HUES64 (cell line): ENCODE data around the gene IRF2BP2.

ENCODE experiments used
- H3K27ac ChIP-seq: 2 replicates; pipeline ENCODE4 v1.7.0; 2013; ENCODE audit warnings: low read depth, low read length, inconsistent platforms
- H3K27me3 ChIP-seq: 2 replicates; pipeline ENCODE4 v1.6.1; 2013; ENCODE audit warnings: mild to moderate bottlenecking, low read length; ENCODE audit not compliant: insufficient read depth
- H3K36me3 ChIP-seq: 2 replicates; pipeline ENCODE4 v1.6.1; 2013; ENCODE audit warnings: mild to moderate bottlenecking, low read length; ENCODE audit not compliant: insufficient read depth
- H3K4me1 ChIP-seq: 2 replicates; pipeline ENCODE4 v1.6.1; 2013; ENCODE audit warnings: mild to moderate bottlenecking, low read length, moderate library complexity; ENCODE audit not compliant: insufficient read depth
- H3K4me3 ChIP-seq: 2 replicates; pipeline ENCODE4 v1.5.1; 2013; ENCODE audit warnings: mild to moderate bottlenecking, low read length, moderate library complexity
- H3K9ac ChIP-seq: 2 replicates; pipeline ENCODE4 v1.6.1; 2013; ENCODE audit warnings: mild to moderate bottlenecking, low read depth, low read length
- H3K9me3 ChIP-seq: 2 replicates; pipeline ENCODE4 v1.6.1; 2013; ENCODE audit warnings: low read depth, low read length; ENCODE audit not compliant: insufficient read depth
- WGBS: fragments of 150-250, 120-280 bp; methylation state at CpG from one replicate; pipeline ENCODE4 v1.1.7; 2013; ENCODE audit warnings: missing lambda C conversion rate; 5-methylcytosine and 5-hydroxymethylcytosine counted together

IRF2BP2 gene

DNA sequence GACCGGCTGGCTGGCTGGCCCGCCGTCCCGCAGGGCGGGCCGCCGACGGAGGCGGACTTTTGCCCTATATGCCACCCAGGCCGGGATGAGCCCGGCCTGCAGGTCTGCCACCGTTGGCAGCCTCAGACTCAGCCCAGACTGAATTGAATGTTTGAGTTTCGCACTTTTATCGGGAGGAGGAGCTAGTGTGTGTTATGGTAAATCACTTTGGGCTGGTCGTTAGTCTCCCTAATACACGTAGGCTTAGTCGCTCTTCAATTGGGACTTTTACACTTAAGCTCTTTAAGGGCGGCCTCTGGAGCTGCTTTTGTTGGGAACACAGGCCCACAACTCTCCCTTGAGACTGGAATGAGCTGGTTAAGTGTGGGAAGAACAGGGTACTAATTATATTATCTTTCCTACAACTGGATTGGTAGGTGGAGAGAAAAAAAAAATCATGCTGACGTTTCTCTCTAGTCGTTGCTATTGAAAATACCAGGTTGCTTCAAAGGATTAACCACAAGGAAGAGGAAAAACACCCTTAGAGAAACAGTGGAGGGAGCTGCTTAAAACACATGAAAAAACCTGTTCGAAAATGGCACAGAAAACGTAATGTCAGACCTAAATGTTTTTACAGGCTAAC, 1.4 kb upstream of the IRF2BP2 start:
- peak overlapping the region; percentile 98 for H3K27ac ChIP-seq
- H3K27me3 ChIP-seq = no peaks in the 10 kb centered on the region
- peaks cover 18% of the 10 kb centered on the region for H3K36me3 ChIP-seq
- H3K9ac ChIP-seq = peak overlapping the region; percentile 59
- H3K4me1 ChIP-seq = peaks cover 44% of the 10 kb centered on the region
- peak overlapping the region; percentile 91 for H3K4me3 ChIP-seq
- WGBS = 9% methylated on average over 22 of the region's 22 CpGs
- H3K9me3 ChIP-seq = no peaks in the 10 kb centered on the region

GRCh38 chr1:234610666-234611224, 767 bp upstream of the IRF2BP2 start:
- under 1% methylated on average over 71 of the region's 71 CpGs for WGBS
- no peaks in the 10 kb centered on the region for H3K9me3 ChIP-seq
- peaks cover 49% of the 10 kb centered on the region for H3K4me1 ChIP-seq
- H3K36me3 ChIP-seq = peaks cover 24% of the 10 kb centered on the region
- peak overlapping the region; percentile 98 for H3K27ac ChIP-seq
- H3K9ac ChIP-seq = peak overlapping the region; percentile 96
- H3K27me3 ChIP-seq = no peaks in the 10 kb centered on the region
- H3K4me3 ChIP-seq = peak overlapping the region; percentile 91

- H3K27ac ChIP-seq = peak overlapping the region; percentile 98; the same call in 1 of the 2 replicates
- peak overlapping the region; percentile 91 for H3K4me3 ChIP-seq
- H3K9ac ChIP-seq = peak overlapping the region; percentile 77
- WGBS = under 1% methylated on average over 60 of the region's 67 CpGs
- H3K27me3 ChIP-seq = no peaks in the 10 kb centered on the region
- H3K9me3 ChIP-seq = no peaks in the 10 kb centered on the region
- H3K36me3 ChIP-seq = peaks cover 35% of the 10 kb centered on the region
- H3K4me1 ChIP-seq = peaks cover 58% of the 10 kb centered on the region
These were observed 311 bp downstream of the IRF2BP2 start for GRCh38 chr1:234609691-234610042.

DNA sequence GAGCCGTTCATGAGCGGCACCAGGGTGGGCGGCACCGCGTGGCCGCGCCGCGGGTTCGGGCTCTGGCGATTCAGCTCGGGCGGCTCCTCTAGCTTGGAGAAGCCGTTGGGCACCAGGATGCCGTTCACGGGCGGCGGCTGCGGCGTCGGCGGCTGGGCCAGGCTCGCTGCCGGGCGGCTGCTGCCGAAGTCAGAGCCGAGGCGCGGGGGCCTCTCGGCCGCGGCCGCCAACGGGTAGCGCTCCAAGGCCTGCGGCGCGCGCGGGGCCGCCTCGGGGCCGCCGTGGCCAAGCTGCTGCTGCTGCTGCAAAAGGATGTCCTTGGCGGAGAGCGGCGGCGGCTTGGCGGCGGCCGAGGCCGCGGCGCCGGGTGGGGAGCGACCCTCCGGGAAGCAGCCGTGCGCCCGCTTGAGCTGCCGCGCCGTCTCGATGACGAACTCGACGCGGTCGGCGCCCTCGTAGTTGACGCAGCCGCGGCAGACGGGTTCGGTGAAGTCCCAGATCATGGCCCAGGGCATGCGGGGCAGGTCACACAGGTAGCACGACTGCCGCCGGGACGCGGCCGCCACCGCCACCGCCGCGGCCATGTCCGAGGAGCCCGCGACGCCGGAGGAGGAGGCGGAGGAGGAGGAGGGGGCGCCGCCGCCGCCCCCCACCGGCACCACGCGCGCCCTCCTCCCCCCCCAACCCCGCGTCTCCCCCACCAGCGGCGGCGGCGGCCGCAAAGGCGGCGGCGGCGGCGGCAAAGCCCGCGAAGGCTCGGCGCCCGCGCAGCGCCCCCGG, 877 bp downstream of the IRF2BP2 start:
- Histone ChIP-seq H3K4me1 (peaks cover 64% of the 10 kb centered on the region), H3K27ac (peak overlapping the region; percentile 69; the same call in 1 of the 2 replicates)
- WGBS = under 1% methylated on average over 101 of the region's 121 CpGs

DNA sequence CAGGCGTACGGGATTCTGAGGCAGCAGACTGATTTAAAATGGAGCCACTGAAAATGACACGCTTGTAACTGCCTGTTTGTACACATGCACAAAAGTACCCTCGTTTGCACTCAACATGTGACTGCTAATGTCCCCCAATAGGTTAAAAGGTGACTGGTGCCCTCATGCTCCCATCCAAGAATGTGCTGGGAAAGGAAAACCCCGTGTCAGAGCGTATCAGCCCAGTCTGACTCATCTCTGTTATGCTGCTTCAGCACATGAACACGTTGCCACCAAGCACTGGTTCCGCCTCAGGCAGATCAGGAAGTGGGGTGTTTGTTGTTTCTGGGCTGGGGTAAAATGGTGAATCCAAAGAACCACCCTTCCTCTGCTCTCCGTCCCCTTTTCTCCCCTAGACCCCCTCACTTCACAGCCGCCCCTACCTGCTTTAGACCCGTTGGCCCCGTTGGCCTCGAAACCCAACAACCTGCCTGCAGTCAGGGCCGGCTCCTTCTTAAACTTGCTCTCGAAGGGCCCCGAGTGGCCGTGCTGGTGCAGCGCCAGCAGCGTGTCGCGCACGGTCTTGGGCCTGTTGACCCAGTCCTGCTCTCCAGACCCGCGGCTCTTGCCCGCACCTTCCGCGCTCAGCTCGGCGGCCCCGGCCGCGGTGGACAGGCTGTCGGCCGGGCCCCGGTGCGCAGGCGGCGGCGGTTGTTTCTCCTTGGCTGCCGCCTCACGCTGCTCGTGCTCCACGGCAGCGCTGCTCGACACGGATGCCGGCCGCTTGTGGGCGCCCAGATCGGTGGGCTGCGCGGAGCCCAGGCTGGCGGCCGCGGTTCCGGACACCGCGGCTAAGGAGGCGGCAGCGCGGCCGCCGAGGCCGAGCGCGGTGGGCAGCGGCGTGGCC, 1.7 kb downstream of the IRF2BP2 start:
- H3K27ac ChIP-seq = peak overlapping the region; percentile 20; the same call in 1 of the 2 replicates
- H3K36me3 ChIP-seq = peaks cover 42% of the 10 kb centered on the region
- H3K9ac ChIP-seq = peak overlapping the region; percentile 83
- peaks cover 66% of the 10 kb centered on the region for H3K4me1 ChIP-seq
- peak overlapping the region; percentile 71 for H3K4me3 ChIP-seq
- 4% methylated on average over 68 of the region's 68 CpGs for WGBS
- no peaks in the 10 kb centered on the region for H3K27me3 ChIP-seq
- H3K9me3 ChIP-seq = no peaks in the 10 kb centered on the region

More for the DNA sequence above, 877 bp downstream of the IRF2BP2 start:
- Histone ChIP-seq H3K9ac (peak overlapping the region; percentile 83), H3K9me3 (no peaks in the 10 kb centered on the region), H3K36me3 (peaks cover 38% of the 10 kb centered on the region), H3K4me3 (peak overlapping the region; percentile 71), H3K27me3 (no peaks in the 10 kb centered on the region)

GRCh38 chr1:234607109-234608024, 2.6 kb downstream of the IRF2BP2 start:
- 36% methylated on average over 22 of the region's 22 CpGs for WGBS
- H3K36me3 ChIP-seq = peaks cover 50% of the 10 kb centered on the region
- H3K9me3 ChIP-seq = no peaks in the 10 kb centered on the region
- H3K9ac ChIP-seq = peak overlapping the region; percentile 83
- H3K4me3 ChIP-seq = peak overlapping the region; percentile 71
- H3K27ac ChIP-seq = peak overlapping the region; percentile 57; the same call in 1 of the 2 replicates
- peaks cover 66% of the 10 kb centered on the region for H3K4me1 ChIP-seq
- H3K27me3 ChIP-seq = no peaks in the 10 kb centered on the region

DNA sequence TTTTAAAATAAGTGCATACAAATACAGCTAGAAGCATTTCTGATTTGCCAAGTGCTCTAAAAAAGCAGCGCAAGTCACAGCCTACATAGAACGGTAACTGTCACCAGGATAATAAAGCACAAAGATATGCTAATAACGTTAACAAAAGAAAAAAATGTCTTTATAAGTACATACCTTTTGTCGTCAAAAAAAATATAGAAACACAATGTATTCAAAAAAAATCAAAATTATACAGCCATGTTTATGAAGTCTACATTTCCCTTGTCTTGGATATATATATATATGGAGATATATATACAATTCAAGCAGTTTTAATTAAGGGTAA, 3.2 kb downstream of the IRF2BP2 start:
- Histone ChIP-seq H3K27me3 (no peaks in the 10 kb centered on the region), H3K27ac (no peak overlapping the region), H3K36me3 (peaks cover 52% of the 10 kb centered on the region), H3K9me3 (no peaks in the 10 kb centered on the region), H3K4me3 (peak overlapping the region; percentile 71), H3K4me1 (peaks cover 66% of the 10 kb centered on the region), H3K9ac (peak overlapping the region; percentile 83; the same call in 1 of the 2 replicates)
- 78% methylated on average over 2 of the region's 4 CpGs for WGBS

GRCh38 chr1:234605983-234606783, 3.8 kb downstream of the IRF2BP2 start:
- 34% methylated on average over 9 of the region's 9 CpGs for WGBS
- Histone ChIP-seq H3K4me3 (peak overlapping the region; percentile 71), H3K4me1 (peaks cover 66% of the 10 kb centered on the region), H3K27me3 (no peaks in the 10 kb centered on the region), H3K27ac (no peak overlapping the region), H3K9me3 (no peaks in the 10 kb centered on the region), H3K9ac (peak overlapping the region; percentile 83; the same call in 1 of the 2 replicates), H3K36me3 (peaks cover 52% of the 10 kb centered on the region)

GRCh38 chr1:234605399-234605982, 4.5 kb downstream of the IRF2BP2 start:
- H3K27ac ChIP-seq = no peak overlapping the region
- peaks cover 52% of the 10 kb centered on the region for H3K36me3 ChIP-seq
- no peaks in the 10 kb centered on the region for H3K9me3 ChIP-seq
- WGBS = 71% methylated on average over 2 of the region's 3 CpGs
- H3K4me1 ChIP-seq = peaks cover 73% of the 10 kb centered on the region
- peak overlapping the region; percentile 71 for H3K4me3 ChIP-seq
- H3K27me3 ChIP-seq = no peaks in the 10 kb centered on the region
- no peak overlapping the region for H3K9ac ChIP-seq
